ENCODE measurements around the gene ARHGAP15.

GRCh38 chr2:143297182-143297581 lies 168.0 kb downstream of the ARHGAP15 start:
- TF ChIP-seq CTCF (conservative IDR thresholded peaks at IDR 0.05 in 1 of 2, IDR thresholded peaks at IDR 0.05 in 1 of 2; ENCODE audit: low read depth in 1 of 2, low read length in 2 of 2) = no peak
- no peak for TF ChIP-seq EZH2 (IDR thresholded peaks at IDR 0.05; ENCODE audit: low read length, missing control alignments)

Measured in fibroblast of lung (primary cell).